HepG2 (cell line): ENCODE data around the gene CPN1. TPM values are rescaled to one million over a fixed set of nuclear protein-coding genes. Genes with fewer than 3 reads are reported as not detected.

Experiments used
- KDM2A ChIP-seq: sonication (generic); formaldehyde crosslinking; IDR thresholded peaks from 2 replicates; pipeline ENCODE4 v1.4.0; 2020; ENCODE audit warnings: low read depth, missing genetic modification reagents, borderline replicate concordance
- KLF15 ChIP-seq: sonication (generic); formaldehyde crosslinking; IDR thresholded peaks from 2 replicates; pipeline ENCODE4 v1.8.1; 2023; ENCODE audit warnings: borderline replicate concordance, mild to moderate bottlenecking, inconsistent platforms, missing genetic modification reagents, mixed read lengths
- MAF1 ChIP-seq: sonication (generic); formaldehyde crosslinking; IDR thresholded peaks from 2 replicates; pipeline ENCODE4 v1.5.0; 2020; ENCODE audit warnings: missing genetic modification reagents, borderline replicate concordance
- PRMT3 ChIP-seq: sonication (generic); formaldehyde crosslinking; IDR thresholded peaks from 2 replicates; pipeline ENCODE4 v1.8.1; 2022; ENCODE audit warnings: low read depth, mild to moderate bottlenecking, moderate library complexity, missing genetic modification reagents, borderline replicate concordance
- RAD21 ChIP-seq: fragments of 450-650 bp; formaldehyde crosslinking; IDR thresholded peaks from 2 replicates; pipeline ENCODE4 v1.5.0; 2020; ENCODE audit warnings: mild to moderate bottlenecking
- STAT6 ChIP-seq: sonication (generic); formaldehyde crosslinking; IDR thresholded peaks from 2 replicates; pipeline ENCODE4 v1.4.0; 2020; ENCODE audit warnings: missing genetic modification reagents, mild to moderate bottlenecking, borderline replicate concordance
- SYNCRIP ChIP-seq: fragments of 200-400 bp; formaldehyde crosslinking; IDR thresholded peaks from 2 replicates; pipeline ENCODE4 v1.6.1; 2018; ENCODE audit warnings: mild to moderate bottlenecking, low read depth, low read length; ENCODE audit not compliant: insufficient read depth
- TOPORS ChIP-seq: sonication (generic); formaldehyde crosslinking; IDR thresholded peaks from 2 replicates; pipeline ENCODE4 v1.8.0; 2023; ENCODE audit warnings: mild to moderate bottlenecking, missing genetic modification reagents
- ZKSCAN8 ChIP-seq: IDR thresholded peaks from 2 replicates; pipeline ENCODE4 v1.6.1; 2016; ENCODE audit warnings: borderline replicate concordance, missing genetic modification reagents, missing compliant biosample characterization
- ZNF275 ChIP-seq: sonication (generic); formaldehyde crosslinking; IDR thresholded peaks from 2 replicates; pipeline ENCODE4 v1.8.0; 2022; ENCODE audit warnings: missing genetic modification reagents, mild to moderate bottlenecking, inconsistent platforms, borderline replicate concordance
- ZNF3 ChIP-seq: IDR thresholded peaks from 2 replicates; pipeline ENCODE4 v1.7.0; 2017; ENCODE audit warnings: inconsistent platforms
- ZNF431 ChIP-seq: sonication (generic); formaldehyde crosslinking; IDR thresholded peaks from 2 replicates; pipeline ENCODE4 v1.9.0; 2022; ENCODE audit warnings: missing genetic modification reagents, low read depth, mild to moderate bottlenecking, borderline replicate concordance
- ZNF646 ChIP-seq: sonication (generic); formaldehyde crosslinking; IDR thresholded peaks from 2 replicates; pipeline ENCODE4 v1.9.0; 2021; ENCODE audit warnings: mild to moderate bottlenecking, missing genetic modification reagents
- ZSCAN25 ChIP-seq: sonication (generic); formaldehyde crosslinking; IDR thresholded peaks from 2 replicates; pipeline ENCODE4 v1.8.0; 2022; ENCODE audit warnings: mild to moderate bottlenecking, missing genetic modification reagents
- ZSCAN30 ChIP-seq: sonication (generic); formaldehyde crosslinking; IDR thresholded peaks from 2 replicates; pipeline ENCODE4 v1.5.0; 2020; ENCODE audit warnings: mild to moderate bottlenecking, missing genetic modification reagents
- polyA plus RNA-seq, 8 experiments: library from polyadenylated mRNA; depleted of rRNA in 3 of 8; stranded (reverse) in 7 of 8; unstranded in 1 of 8; fragments of >200 nt; fragmentation: Illumina TruSeq in 4 of 8; extraction: Trizol in 4 of 8; gene quantifications; 2 replicates each; pipeline versions ENCODE4 v1.2.1 to v1.2.3, GENCODE V29; 2011 to 2016; ENCODE audit warnings: low read depth in 4 of 8, missing spikeins in 1 of 8, mixed read lengths in 1 of 8; ENCODE audit not compliant: insufficient read depth in 1 of 8
- total RNA-seq, 5 experiments: library from RNA; depleted of rRNA; stranded (reverse); fragments of >200 nt; fragmentation: Illumina TruSeq; extraction: Trizol; gene quantifications; 2 replicates each; pipeline ENCODE4 v1.2.3, GENCODE V29; 2016; ENCODE audit warnings: low read depth in 1 of 5
- TF ChIP-seq, protein P1 (sequence below): sonication (generic); formaldehyde crosslinking; IDR thresholded peaks from 2 replicates; pipeline ENCODE4 v1.4.0; 2020; ENCODE audit warnings: missing genetic modification reagents
- TF ChIP-seq, protein P2 (sequence below): sonication (generic); formaldehyde crosslinking; IDR thresholded peaks from 2 replicates; pipeline ENCODE4 v1.4.0; 2020; ENCODE audit warnings: low read depth, mild to moderate bottlenecking, missing genetic modification reagents

The CPN1 gene
- total and polyA plus RNA-seq, 2 of the 13 experiments (the other 11 are each of a cell fraction or from before 2014, with no cell fraction given): 17.3 to 35.1 TPM

- TF ChIP-seq ZNF646 (CRISPR knock-in tag) (no peak), ZNF3 (CRISPR knock-in tag) (no peak), MAF1 (CRISPR knock-in tag) (no peak), ZNF431 (CRISPR knock-in tag) (no peak), ZSCAN25 (CRISPR knock-in tag) (peak; percentile 93; the same call in 1 of the 2 replicates), KLF15 (CRISPR knock-in tag) (no peak), ZKSCAN8 (no peak), STAT6 (0 out of 2 replicates have a peak, but pooled peaks have one; percentile 69), SYNCRIP (no peak), ZSCAN30 (CRISPR knock-in tag) (no peak), PRMT3 (CRISPR knock-in tag) (no peak), KDM2A (0 out of 2 replicates have a peak, but pooled peaks have one; percentile 25), RAD21 (CRISPR knock-in tag) (no peak), TOPORS (CRISPR knock-in tag) (no peak), ZNF275 (CRISPR knock-in tag) (no peak)
- TF ChIP-seq, protein P1, sequence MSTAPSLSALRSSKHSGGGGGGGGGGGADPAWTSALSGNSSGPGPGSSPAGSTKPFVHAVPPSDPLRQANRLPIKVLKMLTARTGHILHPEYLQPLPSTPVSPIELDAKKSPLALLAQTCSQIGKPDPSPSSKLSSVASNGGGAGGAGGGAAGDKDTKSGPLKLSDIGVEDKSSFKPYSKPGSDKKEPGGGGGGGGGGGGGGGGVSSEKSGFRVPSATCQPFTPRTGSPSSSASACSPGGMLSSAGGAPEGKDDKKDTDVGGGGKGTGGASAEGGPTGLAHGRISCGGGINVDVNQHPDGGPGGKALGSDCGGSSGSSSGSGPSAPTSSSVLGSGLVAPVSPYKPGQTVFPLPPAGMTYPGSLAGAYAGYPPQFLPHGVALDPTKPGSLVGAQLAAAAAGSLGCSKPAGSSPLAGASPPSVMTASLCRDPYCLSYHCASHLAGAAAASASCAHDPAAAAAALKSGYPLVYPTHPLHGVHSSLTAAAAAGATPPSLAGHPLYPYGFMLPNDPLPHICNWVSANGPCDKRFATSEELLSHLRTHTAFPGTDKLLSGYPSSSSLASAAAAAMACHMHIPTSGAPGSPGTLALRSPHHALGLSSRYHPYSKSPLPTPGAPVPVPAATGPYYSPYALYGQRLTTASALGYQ (CRISPR knock-in tag): no peak
- TF ChIP-seq, protein P2, sequence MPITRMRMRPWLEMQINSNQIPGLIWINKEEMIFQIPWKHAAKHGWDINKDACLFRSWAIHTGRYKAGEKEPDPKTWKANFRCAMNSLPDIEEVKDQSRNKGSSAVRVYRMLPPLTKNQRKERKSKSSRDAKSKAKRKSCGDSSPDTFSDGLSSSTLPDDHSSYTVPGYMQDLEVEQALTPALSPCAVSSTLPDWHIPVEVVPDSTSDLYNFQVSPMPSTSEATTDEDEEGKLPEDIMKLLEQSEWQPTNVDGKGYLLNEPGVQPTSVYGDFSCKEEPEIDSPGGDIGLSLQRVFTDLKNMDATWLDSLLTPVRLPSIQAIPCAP (CRISPR knock-in tag): no peak
These were observed 61.9 kb downstream of the CPN1 start (continued) for GRCh38 chr10:100019787-100020141.
